Renal cortical epithelial cell (primary cell): ENCODE measurements around the gene SLC25A42. TPM values are rescaled to one million over a fixed set of nuclear protein-coding genes. Genes with fewer than 3 reads are reported as not detected.
A peak's percentile ranks its signal among the peaks of the same experiment; 100 is the strongest.
"Not testable (repeated sequence)": the region's sequence is repeated elsewhere in the genome, so short reads cannot be mapped to it uniquely, and the experiment has no call there.

ENCODE experiments used
- DNase-seq: peaks from one replicate; pipeline ENCODE4 v3.0.0-alpha.2; 2011; ENCODE audit warnings: low read depth
- total RNA-seq: library from RNA; depleted of rRNA; stranded (reverse); fragments of >200 nt; gene quantifications from 2 replicates; pipeline ENCODE4 v1.2.3, GENCODE V29; 2014

The SLC25A42 gene
- total RNA-seq, 1 donor from 2014 or later: 4.5 TPM

DNA sequence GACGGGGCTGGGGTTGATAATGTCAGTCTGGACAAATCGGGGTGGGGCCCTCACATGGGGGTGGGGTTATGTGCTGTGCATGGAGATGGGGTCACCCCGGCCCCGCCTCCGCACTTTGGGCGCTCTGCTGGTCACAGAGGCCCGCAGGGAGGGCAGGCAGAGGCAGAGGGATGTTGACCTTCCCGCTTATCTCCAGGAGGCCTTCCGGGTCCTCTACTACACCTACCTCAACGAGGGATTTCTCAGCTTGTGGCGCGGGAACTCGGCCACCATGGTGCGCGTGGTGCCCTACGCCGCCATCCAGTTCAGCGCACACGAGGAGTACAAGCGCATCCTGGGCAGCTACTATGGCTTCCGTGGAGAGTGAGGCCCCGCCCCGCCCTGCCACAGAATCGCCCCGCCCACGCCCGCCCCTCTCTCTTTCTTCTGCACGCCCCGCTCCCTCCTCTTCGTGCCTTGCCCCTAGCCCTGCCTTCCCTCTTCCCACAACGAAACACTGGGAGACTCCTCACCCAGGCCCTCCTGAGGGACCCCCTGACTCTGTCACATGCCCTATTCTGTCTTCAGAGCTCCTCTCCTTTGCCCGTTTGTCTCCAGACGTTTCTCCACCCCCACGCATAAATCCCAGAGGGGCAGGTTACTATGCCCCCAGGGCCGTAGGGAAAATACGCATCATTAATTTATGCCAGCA lies 41.7 kb downstream of the SLC25A42 start:
- peak; percentile 37 for DNase-seq

DNA sequence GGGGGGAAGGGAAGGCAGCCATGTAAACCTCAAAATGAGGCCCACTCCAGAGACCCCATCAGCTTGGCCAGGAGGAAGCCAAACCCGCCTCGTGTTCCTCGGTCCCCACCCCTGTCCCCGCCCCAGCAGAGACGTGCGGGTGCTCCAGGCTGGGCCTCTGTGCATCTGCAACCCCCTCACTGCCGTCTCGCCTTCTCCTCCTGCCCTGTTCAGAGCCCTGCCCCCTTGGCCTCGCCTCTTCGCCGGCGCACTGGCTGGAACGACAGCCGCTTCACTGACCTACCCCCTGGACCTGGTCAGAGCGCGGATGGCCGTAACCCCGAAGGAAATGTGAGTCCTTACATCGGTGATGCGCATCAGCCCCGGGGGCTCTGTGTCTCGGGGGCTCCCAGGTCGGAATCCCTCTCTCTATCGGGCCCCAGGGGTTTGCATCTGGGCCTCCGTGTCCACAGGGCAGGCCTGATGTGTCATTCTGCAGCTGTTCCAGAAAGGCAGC lies 42.3 kb downstream of the SLC25A42 start:
- no peak for DNase-seq

DNA sequence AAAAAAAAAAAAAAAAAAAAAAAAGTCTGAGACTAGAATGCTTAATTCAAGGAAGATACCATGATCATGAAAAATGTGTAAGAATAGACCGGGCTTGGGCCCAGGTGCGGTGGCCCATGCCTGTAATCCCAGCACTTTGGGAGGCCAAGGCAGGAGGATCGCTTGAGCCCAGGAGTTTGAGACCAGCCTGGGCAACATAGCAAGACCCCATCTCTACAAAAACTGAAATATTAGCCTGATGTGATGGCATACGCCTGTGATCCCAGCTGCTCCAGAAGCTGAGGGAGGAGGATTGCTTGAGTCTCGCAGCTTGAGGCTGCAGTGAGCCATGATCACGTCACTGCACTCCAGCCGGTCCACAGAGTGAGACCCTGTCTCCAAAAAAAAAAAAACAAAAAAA lies 43.1 kb downstream of the SLC25A42 start:
- DNase-seq: not testable (repeated sequence)

DNA sequence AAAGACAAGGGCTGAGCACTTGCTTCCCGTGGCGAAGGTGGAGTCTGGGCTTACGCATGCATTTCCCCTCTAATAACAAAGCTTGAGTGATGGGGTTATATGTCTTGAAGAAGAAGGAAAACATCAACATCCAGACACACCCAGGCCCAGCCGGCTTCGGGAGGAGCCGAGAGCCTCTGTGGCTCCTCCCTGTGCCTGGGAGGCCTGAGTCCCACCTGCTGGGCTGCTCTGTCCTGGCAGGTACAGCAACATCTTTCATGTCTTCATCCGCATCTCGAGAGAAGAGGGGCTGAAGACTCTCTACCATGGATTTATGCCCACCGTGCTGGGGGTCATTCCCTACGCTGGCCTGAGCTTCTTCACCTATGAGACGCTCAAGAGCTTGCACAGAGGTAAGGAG lies 43.9 kb downstream of the SLC25A42 start:
- DNase-seq: no peak

DNA sequence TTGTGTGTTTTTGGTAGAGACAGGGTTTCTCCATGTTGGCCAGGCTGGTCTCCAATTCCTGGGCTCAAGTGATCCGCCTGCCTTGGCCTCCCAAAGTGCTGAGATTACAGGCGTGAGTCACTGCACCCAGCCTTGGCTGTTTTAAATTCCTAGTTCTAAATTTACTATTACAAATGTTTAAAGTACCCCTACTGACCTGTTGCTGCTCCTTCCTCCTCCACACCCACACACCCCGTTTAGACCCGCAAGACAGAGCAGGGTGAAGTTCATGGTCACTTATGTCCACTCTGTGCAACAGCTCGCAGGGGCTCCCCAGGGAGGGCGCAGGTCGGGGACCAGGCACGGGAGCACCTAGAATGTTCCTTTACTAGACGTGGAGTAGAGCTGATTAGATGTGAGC lies 45.8 kb downstream of the SLC25A42 start:
- no peak for DNase-seq

DNA sequence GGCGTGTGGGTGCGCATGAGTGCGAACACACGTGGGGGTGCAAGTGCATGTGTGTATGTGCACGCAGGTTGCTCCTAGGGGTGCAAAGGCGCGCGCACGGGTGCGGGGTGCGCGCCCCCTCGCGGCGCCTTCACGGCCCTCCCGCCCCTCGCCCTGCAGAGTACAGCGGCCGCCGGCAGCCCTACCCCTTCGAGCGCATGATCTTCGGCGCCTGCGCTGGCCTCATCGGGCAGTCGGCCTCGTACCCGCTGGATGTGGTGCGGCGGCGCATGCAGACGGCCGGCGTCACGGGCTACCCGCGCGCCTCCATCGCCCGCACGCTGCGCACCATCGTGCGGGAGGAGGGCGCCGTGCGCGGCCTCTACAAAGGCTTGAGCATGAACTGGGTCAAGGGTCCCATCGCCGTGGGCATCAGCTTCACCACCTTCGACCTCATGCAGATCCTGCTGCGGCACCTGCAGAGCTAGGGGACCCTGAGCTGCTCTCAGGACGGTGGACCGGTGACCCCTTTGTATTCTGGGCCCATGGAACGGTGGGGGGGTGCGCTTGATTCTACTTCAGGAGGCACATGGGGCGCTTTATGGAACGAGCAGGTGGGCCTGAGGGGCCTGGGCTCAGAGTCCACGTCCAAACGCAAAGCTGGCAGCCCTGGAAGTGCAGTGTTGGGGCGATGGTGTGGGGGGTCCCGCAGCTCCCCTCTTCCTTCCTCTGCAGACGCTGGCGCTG lies 46.8 kb downstream of the SLC25A42 start:
- DNase-seq: no peak

DNA sequence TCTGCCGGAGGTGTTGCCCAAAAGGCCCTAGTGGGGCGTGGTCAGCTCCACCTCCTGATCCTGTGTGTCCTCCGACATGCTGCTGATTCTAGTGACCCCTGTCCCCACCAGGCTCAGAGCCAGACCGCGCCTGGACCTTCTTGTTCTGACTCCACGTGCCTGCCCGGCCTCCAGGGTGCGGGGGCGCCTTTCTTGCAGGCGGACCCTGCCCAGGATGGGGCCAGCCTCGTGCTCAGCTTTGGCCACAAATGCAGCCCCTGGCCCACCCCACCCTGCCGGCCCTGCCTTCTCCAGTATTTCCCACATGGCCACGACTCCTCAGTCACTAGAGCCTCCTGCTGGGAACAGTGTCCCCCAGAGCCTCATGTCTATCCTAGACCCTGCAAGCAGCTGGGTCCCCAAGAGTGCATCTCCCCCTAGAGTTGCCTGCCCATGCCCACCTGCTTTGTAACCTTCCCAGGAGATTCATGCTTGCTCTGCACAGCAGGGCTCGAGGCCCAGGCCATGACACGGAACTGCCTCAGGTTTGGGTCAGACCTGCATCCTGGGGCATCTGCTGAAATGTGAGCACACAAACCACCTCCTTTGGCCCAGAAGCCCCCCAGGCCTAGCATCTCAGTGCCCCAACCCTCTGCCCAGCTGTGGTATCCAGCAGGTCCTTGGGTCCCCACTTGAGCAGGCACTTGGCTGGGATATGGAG lies 47.5 kb downstream of the SLC25A42 start:
- no peak for DNase-seq

DNA sequence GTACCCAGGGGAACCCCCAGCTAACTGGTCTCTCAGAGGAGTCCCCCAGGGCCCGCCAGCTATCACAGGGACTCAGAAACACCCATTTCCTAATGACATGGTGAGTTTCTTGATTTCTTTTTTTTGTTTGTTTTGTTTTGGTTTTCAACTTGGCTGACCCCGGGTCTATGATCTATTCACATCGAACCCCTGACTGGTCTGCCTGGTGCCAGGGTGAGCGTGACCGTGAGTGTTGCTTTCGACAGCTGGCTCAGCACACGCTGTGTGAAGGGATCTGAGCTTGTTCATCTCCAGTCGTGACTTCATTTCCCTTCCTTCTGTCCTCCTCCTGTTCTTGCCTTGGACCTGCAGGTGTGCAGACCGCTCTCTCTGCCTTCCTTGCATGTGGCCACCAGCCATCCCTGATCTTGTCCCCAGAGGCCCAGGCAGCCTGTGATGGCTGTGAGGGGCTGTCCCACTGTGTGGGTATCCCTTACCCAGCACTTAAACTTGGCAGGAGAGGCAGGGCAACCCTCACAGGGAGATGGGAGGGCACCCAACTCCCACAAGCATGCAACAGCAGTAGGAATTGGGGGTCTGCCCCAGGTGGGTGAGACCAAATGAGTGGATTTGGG lies 48.3 kb downstream of the SLC25A42 start:
- no peak for DNase-seq

DNA sequence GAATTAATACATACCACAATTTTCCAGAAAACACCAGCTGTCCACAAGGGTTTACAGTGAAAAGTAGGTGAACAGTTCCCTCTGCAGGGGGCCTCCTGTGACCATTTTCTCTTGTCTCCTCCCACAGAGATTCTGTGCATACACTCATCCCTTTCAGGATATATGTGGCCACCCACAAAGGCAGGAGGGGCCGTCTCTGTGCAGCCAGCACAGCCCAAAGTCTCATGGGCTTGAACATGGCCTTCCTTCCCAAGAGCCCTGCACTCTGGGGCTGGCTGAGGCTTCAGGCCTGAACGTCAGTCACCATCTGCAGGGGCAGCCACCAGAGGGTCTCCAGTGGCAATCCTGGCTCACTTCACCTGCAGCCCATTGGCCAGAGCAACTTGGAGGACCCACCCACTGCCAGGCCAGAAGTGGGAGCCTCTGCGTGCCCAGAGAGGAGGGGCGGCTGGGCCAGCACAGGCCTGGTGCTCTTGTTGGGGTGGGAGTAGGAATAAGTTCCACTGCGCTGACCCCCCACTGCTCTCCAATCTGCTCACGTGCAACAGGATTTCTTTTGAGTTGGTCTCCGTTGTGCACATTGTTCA lies 49.3 kb downstream of the SLC25A42 start:
- DNase-seq: peak; percentile 26

DNA sequence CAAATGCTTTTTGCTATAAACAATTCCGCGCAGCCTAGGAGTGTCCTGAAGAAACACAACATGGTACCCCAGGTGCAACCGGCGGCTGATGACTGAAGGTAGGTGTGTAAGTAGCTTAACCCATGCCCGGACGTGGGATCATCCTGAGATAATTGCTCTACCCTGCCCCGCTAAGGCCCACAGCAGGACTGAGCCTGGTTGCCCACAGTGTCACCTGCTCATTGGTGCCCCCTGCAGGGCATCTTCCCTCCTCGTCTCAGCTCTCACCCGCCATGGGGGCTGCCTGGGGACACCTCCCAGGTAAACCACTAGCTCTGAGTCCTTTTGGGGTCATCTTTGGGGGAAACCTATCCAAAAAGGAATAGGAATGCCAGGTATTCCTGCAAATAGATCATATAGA lies 52.2 kb downstream of the SLC25A42 start:
- DNase-seq: no peak

DNA sequence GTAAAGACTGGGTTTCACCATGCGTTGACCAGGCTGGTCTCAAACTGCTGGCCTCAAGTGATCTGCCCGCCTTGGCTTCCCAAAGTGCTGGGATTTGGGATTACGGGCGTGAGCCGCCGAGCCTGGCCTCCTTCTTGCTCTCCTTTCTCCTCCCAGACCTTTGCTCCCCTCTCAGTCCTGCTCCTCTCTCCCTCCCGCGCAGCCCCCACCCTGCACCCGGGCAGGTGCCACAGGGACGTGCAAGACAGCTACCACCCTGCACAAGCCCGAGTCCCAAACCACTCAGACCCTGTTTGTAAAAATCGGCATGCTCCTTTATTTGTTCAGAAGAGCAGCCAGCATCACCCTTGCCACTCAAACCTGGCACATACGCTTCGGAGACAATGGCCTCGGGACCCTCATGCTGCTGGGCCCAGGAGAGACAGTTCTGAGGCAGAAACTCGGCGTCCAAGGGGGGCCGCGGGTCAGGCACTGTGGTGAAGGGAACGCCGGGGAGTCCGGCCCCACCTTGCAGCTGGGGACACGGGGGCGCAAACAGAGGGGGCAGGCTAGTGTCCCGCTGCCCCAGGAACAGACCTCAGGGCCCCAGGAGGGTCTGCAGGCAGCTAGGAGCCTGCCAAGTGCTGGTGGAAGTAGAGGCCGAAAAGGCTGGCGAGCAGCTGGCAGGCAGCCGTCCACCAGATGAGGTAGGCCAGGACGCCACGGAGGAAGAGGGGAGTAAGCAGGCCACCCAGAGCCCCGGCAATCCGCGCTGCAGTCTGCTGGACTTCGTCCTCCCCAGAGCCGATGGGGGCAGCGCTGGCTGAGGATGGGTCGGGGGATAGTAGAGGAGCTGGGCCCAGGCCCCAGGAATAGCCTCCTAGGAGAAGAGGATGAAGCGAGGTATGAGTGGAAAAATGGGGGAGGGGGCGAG lies 55.8 kb downstream of the SLC25A42 start:
- DNase-seq: no peak

DNA sequence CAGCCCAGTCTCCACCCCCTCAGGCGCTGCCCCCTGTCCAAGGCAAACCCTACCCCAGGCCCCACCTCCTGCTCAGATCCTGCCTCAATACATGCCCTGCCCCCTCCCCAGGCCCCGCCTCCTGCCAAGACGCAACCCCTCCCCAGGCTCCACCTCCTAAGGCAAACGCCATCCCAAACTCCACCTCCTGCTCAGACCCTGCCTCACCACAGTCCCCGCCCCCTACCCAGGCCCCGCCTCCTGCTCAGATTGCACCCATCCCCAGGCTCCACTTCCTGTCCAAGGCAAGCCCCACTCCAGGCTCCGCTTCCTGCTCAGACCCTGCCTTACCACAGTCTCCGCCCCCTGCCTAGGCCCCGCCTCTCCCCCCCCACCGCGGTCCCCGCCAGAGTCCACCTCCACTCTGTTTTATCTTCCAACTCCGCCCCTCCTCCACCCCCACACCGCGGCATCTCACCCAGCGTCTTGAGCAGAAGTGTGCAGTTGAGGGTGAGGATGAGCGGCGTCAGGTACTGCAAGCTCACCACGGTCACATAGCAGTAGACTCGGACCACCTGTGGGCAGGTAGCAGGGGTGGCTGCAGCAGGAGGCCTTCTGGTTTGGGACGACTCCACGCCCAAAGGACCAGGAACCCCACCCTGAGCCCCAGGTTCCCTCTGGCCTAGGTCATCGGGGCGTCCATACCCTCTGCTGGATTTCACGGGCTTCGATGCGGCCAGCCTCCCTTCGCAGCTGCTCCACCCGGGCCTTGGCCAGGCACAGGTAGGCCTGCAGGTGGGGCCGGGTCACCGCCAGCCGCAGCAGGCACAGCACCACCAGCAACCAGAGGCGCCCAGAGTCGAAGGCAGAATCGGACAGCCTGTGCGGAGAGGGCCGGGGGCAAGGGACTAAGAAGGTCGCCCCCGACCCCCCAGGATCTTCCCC lies 56.8 kb downstream of the SLC25A42 start:
- peak; percentile 82 for DNase-seq

DNA sequence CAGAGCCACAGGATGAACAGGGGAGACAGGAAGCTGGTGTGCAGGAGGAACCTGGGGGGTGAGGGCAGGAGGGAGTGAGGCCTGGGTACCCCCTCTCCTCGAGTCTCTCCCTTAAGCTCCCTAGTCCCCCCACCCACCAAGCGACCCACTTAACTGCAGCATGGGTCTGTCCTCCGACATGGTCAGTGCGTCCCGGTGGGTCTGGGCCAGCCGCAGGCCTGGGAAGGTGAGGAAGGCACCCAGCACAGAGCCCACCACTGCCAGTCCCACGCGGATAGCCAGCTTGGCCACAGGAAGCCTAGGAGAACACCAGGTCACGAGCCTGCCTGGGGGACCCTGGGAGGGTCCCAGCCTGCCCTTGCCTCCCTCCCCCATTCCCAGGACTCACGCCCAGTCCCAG lies 57.6 kb downstream of the SLC25A42 start:
- no peak for DNase-seq

DNA sequence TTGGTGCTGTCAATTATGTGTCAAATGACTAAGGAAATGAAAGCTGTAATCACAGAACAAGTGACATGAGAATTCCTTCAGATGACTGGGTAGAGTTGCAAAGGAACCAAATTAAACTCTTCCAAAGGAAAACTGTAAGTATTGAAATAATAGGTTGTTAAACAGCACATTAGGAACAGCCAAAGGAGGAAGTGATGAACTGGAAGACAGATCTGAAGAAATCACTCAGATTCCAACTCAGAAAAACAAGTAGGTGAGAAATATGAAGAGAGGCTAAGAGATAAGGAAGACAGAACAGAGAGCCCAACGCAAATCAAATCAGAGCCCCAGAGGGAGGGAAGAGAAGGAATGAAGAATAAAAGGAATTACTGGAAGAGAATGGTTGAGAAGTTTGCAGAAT lies 59.1 kb downstream of the SLC25A42 start:
- no peak for DNase-seq

DNA sequence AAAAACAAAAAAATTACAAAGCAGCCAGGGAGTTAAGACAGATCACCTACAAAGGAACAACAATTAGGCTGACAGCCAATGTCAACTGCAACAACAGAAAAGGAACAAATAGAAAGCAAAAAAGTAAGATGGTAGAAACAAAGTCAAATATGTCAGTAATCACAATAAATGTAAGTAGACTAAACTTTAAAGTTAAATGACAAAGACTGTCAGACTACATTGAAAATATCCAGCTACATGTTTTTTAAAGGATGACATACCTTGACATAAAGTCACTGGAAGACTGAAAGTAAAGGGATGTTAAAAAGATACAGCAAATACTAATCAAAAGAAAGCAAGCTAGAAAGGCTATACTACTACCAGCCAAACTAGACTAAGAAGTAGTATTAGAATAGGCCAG lies 59.6 kb downstream of the SLC25A42 start:
- DNase-seq: no peak

DNA sequence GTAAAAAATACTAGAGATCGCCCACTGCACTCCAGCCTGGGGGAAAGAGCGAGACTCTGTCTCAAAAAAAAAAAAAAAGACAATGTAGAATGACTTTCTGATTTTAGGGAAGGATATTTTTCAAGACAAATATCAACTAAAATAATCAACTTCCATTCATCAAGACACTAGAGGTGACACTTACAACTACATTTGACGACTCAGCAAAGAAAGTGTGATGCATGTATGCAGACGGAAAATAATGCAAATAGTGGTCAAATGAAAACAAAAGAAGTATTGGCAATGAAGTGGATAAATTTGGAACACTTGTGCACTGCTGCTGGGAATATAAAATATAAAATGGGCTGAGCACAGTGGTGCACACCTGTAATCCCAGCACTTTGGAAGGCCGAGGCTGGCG lies 62.3 kb downstream of the SLC25A42 start:
- no peak for DNase-seq

DNA sequence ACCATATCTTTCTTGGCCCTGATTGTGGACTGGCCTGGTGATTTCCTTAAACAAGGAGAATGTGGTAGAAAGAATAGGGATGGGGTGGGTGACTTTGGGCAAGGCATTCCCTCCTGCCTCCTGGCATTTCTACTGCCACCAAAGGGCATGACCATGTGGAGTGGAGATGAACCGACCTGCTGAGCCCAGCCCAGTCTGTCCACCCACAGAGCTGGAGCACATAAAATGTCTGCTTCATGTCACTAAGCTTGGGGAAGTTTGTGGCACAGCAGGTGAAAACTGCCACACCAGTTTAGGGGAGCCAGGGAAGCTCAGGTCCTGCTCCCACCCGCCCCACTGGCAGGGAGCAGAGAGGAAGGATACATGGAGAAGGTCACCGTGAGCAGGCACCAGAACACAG lies 68.2 kb downstream of the SLC25A42 start:
- DNase-seq: no peak

DNA sequence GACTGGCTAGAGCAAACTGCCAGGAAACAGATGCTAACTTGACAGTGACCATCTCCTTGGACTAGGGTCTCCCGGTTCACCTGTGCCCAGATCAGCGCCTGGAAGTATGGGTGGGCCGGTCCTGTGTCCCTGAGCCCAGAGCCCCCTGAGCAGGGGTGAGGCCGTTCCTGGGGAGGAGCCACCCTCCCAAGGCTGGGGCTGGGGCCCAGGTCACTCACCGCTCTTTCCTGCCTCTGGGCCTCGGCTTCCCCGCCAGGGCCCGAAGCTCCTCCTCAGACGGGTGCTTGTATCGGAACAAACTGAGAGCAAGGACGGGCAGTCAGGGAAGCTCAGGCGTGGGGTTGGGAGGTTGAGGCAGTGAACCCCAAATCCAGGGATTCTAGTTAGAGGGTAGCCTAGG lies 69.1 kb downstream of the SLC25A42 start:
- DNase-seq: no peak

DNA sequence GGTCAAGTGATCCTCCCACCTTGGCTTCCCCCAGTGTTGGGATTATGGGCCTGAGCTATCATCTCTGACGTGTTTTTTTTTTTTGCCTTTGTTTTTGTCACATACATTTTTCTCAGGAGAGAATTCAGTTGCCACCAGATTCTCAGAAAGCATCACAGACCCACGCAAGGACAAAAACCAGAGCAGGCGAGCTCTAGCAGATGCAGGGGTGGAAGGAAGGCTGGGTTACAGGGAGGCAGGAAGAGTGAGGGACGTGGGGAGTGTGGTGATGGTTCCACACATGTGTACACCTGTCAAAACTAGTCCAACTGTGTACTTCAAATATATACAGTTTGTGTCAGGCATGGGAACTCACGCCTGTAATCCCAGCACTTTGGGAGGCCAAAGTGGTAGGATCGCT lies 70.2 kb downstream of the SLC25A42 start:
- no peak for DNase-seq

DNA sequence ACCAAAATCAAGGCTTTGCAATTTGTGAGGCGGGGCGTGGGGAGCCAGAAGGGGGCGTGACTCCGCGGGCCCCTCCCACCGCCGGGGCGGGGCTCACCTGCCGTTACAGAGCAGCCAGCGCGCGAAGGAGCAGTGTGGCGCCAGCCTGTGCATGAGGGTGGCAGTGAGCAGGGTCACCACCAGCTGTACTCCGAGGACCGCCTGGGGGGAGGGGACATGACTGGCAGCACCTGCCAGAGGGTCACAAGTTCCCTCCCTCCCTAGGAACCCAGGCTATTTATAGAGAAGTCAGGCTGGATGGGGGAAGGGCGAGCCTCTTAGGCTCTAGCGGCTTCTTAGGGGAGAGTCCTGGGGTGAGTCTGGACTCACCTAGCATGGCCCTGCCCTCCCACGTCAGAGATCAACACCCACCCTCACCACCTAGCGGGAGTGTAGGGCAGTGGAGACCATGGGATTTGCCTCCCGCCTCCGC lies 70.9 kb downstream of the SLC25A42 start:
- peak; percentile 12 for DNase-seq
